ENCODE data around the gene TP53I13.

DNA sequence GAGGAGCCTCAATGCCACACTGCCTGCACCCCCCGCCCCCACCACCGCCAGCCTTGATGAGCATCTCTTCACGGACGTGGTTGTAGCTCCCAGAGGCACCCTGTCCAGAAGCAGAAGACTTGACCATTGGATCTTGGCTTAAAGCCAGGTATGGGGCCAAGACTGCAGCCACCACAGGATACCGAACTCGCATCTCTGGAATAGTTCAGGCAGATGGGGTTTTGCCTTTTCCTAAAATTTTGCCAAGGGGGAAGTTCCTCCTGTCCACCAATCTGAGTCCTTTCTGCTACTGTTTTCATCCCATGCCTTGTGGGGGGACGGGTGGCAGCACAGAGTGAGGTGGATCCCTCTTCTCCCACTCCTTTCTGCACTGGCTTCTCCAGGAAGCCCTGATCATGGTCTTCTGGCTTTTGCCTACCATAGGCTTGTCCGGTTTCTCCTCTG, 53.3 kb downstream of the TP53I13 start:
- TF ChIP-seq, protein P1, sequence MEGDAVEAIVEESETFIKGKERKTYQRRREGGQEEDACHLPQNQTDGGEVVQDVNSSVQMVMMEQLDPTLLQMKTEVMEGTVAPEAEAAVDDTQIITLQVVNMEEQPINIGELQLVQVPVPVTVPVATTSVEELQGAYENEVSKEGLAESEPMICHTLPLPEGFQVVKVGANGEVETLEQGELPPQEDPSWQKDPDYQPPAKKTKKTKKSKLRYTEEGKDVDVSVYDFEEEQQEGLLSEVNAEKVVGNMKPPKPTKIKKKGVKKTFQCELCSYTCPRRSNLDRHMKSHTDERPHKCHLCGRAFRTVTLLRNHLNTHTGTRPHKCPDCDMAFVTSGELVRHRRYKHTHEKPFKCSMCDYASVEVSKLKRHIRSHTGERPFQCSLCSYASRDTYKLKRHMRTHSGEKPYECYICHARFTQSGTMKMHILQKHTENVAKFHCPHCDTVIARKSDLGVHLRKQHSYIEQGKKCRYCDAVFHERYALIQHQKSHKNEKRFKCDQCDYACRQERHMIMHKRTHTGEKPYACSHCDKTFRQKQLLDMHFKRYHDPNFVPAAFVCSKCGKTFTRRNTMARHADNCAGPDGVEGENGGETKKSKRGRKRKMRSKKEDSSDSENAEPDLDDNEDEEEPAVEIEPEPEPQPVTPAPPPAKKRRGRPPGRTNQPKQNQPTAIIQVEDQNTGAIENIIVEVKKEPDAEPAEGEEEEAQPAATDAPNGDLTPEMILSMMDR (IDR thresholded peaks at IDR 0.05), result no peak
- no peak for TF ChIP-seq ZNF302 (CRISPR knock-in tag; IDR thresholded peaks at IDR 0.05)
- TF ChIP-seq, protein P2, sequence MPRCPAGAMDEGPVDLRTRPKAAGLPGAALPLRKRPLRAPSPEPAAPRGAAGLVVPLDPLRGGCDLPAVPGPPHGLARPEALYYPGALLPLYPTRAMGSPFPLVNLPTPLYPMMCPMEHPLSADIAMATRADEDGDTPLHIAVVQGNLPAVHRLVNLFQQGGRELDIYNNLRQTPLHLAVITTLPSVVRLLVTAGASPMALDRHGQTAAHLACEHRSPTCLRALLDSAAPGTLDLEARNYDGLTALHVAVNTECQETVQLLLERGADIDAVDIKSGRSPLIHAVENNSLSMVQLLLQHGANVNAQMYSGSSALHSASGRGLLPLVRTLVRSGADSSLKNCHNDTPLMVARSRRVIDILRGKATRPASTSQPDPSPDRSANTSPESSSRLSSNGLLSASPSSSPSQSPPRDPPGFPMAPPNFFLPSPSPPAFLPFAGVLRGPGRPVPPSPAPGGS (IDR thresholded peaks at IDR 0.05), result no peak
- TF ChIP-seq, protein P3, sequence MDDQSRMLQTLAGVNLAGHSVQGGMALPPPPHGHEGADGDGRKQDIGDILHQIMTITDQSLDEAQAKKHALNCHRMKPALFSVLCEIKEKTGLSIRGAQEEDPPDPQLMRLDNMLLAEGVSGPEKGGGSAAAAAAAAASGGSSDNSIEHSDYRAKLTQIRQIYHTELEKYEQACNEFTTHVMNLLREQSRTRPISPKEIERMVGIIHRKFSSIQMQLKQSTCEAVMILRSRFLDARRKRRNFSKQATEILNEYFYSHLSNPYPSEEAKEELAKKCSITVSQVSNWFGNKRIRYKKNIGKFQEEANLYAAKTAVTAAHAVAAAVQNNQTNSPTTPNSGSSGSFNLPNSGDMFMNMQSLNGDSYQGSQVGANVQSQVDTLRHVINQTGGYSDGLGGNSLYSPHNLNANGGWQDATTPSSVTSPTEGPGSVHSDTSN (IDR thresholded peaks at IDR 0.05), result no peak
- TF ChIP-seq, protein P4, sequence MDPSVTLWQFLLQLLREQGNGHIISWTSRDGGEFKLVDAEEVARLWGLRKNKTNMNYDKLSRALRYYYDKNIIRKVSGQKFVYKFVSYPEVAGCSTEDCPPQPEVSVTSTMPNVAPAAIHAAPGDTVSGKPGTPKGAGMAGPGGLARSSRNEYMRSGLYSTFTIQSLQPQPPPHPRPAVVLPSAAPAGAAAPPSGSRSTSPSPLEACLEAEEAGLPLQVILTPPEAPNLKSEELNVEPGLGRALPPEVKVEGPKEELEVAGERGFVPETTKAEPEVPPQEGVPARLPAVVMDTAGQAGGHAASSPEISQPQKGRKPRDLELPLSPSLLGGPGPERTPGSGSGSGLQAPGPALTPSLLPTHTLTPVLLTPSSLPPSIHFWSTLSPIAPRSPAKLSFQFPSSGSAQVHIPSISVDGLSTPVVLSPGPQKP (IDR thresholded peaks at IDR 0.05; ENCODE audit: low read depth, low read length), result no peak
- no peak for TF ChIP-seq EP300 (IDR thresholded peaks at IDR 0.05)
- TF ChIP-seq POLR2A (IDR thresholded peaks at IDR 0.05; ENCODE audit: low read length), result no peak
- TF ChIP-seq RCOR1 (IDR thresholded peaks at IDR 0.05; ENCODE audit: low read depth, low read length), result no peak
- TF ChIP-seq POLR2AphosphoS2 (conservative IDR thresholded peaks at IDR 0.05; ENCODE audit: low read length), result no peak
- TF ChIP-seq JUNB (IDR thresholded peaks at IDR 0.05), result no peak
- TF ChIP-seq CHD2 (IDR thresholded peaks at IDR 0.05; ENCODE audit: low read length, partially characterized antibody), result no peak
- no peak for TF ChIP-seq EHMT2 (IDR thresholded peaks at IDR 0.05; ENCODE audit: low read depth)
- TF ChIP-seq, protein P5, sequence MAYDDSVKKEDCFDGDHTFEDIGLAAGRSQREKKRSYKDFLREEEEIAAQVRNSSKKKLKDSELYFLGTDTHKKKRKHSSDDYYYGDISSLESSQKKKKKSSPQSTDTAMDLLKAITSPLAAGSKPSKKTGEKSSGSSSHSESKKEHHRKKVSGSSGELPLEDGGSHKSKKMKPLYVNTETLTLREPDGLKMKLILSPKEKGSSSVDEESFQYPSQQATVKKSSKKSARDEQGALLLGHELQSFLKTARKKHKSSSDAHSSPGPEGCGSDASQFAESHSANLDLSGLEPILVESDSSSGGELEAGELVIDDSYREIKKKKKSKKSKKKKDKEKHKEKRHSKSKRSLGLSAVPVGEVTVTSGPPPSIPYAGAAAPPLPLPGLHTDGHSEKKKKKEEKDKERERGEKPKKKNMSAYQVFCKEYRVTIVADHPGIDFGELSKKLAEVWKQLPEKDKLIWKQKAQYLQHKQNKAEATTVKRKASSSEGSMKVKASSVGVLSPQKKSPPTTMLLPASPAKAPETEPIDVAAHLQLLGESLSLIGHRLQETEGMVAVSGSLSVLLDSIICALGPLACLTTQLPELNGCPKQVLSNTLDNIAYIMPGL (CRISPR knock-in tag; IDR thresholded peaks at IDR 0.05; ENCODE audit: borderline replicate concordance), result no peak

Measured in A549 (cell line).